HG03066 (cell line): ENCODE data around the gene RPL23.
A peak's percentile ranks its signal among the peaks of the same experiment; 100 is the strongest.

Source experiments
- ATAC-seq: cut with Tn5 transposase; IDR thresholded peaks from one replicate; pipeline ENCODE4 v1.9.1; 2021; ENCODE audit warnings: low read depth; ENCODE audit not compliant: unreplicated experiment

RPL23 gene

DNA sequence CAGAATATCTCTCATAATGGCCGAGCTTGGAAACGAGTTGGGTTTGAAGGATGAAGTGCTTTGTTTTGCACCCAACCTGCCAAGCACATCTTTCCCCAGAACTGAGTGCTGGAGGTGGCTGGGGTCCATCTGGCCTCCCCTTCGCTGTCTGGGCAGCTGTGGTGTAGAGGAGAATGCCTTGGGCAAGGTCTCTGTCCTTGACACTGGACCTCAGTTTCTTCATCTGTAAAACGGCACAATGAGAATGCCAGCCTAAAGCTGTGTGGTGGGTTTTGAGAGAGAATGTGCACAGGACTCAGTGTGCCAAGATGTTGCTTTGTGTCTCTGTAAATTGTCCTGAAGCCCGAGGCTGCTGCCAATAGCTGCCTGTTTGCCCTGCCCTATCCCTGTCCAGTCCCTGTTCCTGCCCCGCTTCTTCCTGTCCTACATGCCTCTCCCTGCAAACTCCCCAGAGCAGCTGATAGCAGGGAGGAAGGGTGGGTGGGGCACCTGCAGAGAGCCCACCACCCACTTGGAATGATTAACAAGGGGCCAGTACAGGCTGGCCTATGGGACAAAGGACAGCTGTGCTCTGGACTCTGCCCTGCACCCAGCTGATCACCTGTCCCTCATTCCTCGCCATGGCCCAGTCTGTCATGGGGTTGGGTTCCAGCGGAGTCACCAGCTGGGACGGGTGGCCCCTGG is 31.7 kb upstream of the RPL23 start:
- no peak for ATAC-seq

DNA sequence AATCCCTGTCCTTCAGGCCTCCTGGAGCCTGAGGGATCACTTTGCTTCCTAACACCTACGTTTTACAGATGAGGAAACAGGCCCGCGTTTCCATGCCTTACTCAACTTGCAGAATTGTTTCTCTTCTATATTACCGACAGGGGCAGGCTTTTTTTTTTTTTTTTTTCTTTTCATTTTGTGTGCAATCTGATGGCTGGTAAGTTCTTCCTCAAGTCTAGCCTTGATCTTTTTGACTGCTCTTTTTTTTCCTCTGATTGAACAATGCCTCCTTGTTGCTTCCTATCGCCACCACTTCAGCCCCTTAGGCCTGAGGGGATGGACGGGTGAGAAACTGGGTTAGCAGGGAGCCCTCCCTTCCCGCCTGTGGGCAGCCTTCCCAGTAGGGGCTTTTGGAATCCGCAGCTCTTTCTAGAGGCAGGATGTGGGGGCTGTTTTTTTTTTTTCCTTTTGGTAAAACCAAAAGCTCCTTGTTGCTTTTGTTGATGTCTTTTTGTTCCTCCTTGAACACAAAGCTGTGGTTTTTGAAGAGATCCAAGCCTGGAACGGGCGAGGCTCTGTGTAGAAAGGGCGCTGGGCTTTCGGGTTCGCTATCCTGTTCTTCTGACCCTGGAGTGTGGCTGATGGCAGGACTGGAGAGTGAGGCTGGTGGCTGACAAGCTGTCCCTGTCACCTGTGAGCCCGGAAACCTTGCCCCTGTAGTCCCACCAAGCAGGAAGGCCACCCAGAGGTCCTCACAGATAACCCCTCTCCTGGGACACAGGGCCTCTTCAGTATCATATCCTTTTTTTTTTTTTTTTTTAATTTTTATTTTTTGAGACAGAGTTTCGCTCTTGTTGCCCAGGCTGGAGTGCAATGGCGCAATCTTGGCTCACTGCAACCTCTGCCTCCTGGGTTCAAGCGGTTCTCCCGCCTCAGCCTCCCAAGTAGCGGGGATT is 30.3 kb upstream of the RPL23 start:
- no peak for ATAC-seq

DNA sequence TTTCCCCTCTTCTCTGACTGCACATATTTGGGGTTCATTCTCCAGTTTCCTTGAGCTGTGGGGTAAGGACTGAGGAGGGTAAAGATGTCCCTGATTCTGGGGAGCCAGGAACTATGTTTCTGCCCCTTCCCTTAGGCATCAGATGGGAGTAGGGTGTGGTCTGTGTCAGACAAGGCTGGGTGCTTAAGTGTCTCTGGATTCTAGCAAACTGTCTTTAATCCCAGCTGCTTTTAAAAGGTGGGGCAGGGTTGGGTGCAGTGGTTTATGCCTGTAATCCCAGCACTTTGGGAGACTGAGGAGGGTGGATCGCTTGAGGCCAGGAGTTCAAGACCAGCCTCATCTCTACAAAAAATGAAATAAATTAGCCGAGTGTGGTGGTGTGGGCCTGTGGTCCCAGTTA is 29.3 kb upstream of the RPL23 start:
- ATAC-seq, result no peak

DNA sequence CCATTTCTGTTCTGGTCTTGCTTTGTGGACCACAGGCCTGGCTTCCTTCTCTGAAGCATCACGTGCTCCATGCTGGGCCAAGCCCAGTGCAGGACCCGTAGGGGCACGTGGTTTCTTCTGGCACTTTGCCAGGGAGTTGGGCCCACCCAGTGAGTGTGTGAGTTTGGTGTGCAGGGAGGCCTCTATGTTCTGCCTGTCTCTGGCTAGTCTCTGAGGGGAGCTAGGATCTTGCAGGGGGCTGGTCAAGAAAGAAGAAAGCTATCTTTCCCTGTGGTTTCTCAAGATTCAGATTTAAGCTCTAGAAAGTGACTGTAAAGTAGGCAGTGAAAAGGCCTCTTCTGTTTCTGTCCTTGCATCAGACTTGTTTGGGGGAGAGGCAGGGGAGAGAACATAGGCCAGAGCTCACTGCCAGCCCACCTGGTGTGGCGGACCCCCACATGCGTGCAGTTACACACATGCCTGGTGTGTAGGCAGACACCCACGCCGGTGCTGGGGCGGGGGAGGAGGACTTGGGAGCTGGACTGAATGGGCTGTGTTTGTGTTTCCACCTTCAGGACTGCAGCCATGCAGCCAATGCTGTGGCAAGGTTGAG is 28.2 kb upstream of the RPL23 start:
- ATAC-seq, result no peak

DNA sequence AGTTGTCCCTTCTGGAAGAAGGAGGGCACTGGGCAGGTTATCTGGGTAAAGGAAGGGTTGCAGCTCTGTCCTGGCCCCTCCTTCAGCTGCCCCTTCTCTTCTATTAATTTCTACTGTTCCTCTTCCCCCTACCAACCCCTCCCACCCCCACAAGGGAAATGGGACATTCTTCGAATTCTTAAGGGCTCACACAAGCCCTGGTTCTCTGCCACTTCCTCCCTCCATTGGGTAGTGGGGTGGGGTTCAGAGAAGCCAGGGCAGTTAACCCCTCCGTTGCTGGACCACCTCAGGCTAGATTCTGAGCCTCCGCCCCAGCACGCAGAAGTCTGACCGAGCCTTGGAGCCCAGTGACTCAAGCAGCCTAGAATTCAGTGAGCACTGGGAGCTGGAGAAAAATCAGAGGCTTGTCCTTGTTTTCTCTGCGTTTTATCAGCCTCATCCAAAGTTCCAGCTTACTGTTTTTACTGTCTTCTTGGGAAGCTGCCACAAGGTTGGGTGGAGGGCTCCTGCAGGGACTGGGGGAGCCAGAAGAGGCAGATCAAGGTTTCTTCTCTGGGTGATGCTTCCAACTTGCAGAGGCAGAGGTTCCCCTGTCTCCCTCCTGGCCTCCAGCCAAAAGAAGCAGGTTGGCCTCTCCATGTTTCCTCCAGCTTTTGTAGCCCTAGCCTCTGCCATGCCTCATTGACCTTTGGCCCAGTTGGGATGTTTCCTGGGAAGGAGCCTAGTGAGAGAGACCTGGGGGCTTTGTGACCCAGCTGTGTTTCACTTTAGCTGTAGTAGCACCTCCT is 26.6 kb upstream of the RPL23 start:
- no peak for ATAC-seq

DNA sequence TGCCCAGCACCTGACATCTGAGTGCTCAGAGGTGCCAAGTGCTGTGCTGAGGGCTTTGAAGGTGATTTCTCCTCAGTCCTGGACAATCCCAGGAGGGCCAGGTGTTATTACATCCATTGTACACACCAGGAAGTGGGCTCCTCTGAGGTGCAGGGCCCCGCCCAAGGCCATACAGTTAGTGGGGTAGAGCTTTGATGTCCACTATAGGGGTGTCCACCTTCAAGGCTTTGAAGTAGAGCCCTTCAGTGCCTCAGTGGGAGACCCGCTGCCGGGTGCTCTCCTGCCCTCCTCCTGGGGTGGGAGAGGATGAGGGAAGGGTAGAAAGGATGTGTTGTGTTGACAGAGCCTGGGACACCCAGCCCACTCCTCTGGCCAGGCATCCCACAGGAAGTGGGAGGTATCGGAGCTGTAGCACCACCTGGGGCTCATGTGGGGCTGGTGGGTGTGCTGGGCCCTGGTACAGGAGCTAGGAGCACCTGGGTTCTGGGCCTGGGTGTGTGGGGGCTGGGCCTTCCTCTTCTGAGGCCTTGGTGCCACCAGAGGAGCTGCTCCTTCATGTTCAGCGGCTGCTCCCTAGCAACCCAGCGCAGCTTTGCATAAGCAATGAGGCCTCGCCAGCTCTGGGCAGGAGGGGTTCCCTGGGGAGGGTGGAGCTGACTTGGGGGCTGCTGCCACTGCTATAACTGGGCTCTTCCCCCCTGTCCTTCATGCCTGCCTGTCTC is 23.8 kb upstream of the RPL23 start:
- no peak for ATAC-seq

DNA sequence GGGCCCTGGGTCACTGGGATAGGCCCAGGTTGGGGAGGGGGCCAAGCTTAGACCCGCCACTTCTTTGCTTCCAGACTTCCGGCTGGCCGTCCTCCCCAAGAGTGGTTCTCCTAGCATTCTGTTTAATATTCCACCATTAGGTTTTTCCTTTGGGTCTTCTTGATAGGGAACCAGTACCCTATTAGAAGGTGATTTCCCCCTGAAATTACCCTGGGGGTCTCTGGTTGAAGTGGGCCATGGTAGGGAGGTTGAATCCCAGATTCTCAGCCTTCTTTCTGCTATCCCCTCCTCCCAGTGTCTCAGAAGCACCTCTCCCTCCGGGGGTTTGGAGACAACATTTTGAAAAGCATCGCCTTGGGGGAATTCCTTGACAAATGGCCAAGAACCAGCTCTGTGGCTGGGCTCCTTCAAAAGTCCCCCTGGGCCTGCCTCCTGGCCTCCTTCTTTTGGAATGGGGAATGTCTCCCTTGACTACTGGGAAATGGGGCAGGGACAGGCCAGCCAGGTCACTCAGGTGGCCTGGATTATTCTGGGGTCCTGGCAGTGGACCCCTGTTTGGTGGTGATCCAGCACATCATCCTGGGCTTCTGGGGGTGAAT is 22.1 kb upstream of the RPL23 start:
- no peak for ATAC-seq

DNA sequence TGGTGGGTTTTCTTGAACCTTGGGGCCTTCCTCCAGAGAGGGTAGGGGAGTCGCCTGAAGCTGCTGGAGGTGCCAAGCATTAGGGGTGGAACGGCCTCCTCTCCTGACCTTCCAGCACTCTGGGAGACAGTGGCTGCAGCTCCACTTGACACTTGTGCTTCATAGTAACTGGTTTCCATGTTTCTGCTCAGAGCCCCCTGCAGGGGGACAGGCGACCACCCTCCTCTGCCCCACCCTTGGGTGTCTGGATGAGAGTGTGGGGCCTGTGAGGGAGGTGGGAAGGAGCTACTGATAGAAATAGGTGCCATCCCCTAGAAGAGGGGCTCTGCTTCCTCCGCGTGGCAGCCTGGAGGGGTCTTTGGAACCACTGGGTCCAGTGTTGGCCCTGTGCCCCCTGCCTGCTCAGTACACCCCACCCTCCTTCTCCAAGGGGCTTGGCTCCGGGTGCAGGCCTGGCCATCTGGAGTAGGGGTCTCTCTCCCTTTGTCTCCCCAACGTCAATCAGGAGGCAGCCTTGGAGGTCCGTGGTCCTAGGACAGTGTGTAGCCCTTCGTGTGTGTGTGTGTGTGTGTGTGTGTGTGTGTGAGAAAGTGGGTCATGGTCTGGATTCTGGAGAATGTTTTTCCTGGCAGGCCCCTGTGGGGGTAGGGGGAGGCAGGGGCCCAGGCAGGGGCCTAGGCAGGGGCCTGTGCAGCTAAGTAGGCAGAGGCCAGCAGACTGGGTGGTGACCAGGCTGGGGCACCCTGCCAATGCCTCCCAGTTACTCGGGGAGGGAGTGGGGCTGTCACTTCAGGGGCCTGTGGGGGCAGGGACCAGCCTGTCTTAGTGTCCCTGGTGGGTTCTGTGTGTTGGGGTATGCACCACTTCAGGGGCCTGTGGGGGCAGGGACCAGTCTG is 21.2 kb upstream of the RPL23 start:
- ATAC-seq, result no peak

DNA sequence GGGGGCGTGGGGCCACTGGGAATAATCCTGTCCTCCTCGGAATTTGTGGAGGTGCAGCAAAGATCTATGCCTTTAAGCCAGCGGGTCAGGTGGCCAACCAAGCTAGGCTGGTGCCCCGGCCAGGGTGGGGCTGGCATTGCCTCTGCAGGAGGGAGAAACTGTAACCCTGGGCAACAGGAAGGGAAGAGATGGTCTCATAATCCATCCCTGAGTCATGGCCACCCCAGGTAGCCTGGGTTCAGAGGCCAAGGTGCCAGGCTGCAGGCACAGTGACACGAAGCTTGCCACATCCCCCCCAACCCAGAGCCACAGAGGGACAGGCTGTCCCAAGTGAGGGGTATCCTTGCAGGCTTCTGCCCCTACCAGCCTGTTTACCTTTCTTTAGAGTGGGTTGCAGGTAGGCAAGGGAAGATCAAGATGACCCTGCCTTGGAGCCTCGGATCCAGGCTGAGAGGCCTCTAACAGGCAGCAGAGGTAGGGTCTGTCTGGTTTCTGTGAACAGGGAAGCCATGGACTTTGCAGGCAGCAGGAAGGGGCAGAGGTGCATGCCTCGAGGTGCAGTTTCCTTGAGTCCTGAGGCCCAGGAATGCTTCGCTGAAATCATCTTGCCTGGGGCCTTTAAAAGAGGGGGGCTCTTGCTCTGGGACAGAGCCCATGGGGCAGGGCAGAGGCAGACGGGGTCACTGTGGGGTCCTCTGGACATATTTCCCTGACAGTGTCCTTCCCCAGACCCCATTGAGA is 20.3 kb upstream of the RPL23 start:
- no peak for ATAC-seq

DNA sequence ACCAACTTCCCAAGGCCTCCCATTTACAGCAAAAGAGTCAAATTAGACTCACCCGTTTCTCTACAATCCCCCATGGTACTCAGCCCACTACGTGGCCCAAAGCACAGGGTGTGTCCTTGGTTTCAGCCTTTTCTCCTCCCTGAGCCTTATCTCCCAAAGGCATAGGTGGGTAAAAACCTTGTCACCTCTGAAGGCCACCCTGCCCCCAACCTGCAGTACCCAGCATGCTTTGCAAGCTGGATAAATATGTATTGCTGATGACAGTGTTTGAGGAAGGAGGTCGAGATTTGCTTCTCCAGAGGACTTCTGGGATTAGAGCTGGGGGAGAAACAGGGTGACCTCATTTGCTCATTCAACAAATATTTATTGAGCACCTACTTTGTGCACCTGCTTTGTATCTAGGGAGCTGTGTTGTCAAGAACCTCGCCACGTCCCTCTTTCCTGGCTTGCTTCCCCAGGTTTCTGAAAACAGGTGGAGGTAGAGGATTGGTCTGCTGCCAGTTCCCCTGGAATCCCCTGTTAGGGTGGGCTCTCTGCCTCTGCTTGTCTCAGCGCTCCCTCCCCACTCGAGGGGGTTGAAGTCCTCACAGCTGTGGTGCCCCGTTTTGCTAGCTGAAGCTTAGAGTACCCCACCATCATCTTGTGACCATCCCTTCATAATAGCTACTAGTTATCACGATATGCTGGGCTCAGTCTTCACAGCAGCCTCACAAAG is 19.3 kb upstream of the RPL23 start:
- ATAC-seq, result no peak

DNA sequence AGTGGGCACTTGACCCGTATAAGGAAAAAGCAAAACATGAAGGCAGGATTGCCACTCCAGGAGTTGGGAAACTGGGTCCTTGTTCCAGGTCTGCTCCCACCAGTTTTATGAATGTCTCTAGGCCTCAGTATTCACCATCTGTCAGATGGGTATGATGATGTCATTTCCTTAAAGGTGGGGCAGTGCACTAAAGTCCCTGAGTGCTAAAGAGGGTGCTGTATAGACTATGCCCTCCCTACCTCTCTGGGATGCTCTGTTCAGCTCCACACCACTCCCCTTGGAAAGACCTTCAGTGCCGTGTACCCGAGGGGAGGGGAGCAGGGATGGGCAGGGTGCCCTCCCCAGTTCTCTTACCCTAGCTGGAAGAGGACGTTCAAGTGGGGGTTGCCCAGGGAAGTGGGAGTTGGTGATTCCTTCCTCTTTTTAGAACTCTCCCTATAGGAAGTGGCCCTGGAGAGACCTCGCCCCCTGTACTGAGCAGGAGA is 18.5 kb upstream of the RPL23 start:
- no peak for ATAC-seq

DNA sequence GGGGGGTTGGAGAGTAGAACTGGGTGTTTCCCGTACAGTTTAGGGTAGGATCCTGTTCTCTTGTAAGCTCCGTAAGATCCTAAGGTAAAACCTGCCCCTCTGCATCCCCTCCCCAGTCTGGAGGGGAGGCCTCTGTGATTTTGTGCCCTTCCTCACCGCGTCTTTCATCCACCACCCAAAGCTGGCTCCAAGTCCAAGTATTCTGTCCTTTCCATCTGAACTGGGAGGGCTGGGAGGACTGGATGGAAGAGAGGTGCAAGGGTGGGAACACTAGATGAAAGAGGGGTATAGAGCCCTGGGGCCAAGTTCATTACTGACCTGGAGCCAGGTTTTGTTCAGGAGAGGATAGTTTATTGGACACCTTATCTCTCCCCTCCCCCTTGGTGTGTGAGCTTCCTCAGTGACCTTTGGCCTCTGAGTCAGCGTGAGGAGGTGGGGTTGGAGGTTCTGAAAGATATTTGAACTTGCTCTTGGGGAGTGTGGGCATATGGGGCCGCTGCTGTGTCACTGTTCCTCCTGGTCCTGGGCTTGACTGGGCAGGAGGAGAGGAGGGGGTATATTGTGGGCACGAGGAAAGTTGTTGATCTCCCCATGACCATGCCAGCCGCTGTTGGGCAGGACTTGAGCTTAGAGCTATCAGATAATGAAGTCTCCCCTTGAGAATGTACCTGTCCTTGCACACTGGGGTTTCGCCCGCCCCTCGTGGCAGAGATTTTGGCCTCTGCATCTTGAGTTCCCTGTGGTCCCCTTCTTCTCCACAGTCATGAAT is 17.9 kb upstream of the RPL23 start:
- no peak for ATAC-seq

DNA sequence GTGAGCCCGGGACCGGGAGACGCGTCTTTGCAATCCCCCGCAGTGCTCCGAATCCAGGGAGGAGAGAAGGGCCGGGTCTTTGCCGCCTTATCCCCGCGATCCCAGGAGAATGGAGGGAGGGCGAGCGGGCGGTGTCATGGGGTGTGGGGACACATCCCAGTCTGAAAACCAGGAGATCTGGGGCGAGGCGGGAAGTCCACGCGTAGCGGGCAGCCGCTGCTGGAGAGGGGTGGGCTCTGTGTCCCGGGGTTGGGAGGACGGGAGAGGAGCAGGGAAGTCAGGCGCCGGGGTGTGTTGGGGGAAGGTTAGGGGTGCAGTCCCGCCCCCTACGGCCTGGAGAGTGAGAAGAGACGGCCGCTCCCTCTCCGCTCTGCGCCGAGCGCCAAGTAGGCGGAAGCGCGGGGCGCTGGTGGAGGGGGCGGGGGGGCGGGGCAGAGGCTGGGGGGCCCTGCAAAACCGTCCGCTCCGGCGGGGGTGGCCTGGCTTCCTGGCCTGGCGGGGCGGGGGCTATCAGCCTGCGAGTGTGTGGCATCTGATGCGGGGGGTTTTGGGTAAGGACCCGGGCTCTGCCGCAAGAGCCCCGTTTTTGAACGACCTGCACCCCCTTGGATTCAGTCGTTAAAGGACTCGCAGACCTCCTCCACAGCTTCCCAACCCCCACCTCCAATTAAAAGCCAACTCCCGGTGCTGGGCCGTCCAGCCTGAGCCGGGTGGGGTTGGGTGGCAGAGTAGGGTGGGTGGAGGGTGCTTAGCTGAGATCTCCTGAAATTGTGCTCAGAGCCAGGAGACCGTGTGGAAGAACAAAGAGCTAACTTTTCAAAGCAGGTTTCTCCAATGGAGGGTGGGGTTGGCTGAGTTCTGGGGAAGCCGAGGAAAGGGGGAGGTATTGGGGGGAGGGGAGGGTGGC is 17.0 kb upstream of the RPL23 start:
- peak; percentile 24 for ATAC-seq

DNA sequence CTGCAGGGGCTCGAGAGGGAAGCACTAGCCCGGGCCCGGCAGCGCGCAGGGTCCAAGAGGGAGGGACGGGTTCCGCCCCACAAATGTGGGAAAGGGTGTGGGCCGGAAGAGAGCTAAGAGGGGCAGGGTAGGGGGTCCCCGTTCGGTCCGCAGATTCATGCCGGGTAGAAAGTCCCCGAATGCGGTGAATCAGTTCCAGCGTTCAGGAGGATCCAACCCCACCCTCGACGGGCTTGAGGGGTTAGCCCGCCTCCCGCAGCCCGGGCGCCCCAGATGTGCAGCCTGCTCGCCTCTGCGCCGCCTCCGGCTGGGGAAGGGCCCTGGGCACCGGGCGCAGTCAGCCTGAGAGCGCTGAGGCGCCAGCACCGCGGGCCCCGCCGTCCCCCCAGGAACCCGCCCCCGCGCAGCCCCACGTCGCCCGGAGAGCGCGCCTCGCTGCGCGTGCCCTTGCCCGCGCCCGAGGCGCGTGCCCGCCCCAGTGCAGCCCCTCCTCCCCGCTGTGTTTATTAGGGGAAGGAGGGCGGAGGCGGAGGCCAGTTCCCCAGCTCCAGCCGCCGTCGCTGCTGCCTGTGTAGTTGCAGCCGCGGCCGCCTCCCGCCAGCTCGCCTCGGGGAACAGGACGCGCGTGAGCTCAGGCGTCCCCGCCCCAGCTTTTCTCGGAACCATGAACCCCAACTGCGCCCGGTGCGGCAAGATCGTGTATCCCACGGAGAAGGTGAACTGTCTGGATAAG is 16.2 kb upstream of the RPL23 start, which contains the start of gene LASP1:
Gene LASP1 (plus strand): TSS at position 533 of the 733 bp plus-strand sequence. CDS start 132 bp downstream, at position 665.
- ATAC-seq, result peak; percentile 33
